ENCODE results near the gene LRRC10B.

The LRRC10B gene

DNA sequence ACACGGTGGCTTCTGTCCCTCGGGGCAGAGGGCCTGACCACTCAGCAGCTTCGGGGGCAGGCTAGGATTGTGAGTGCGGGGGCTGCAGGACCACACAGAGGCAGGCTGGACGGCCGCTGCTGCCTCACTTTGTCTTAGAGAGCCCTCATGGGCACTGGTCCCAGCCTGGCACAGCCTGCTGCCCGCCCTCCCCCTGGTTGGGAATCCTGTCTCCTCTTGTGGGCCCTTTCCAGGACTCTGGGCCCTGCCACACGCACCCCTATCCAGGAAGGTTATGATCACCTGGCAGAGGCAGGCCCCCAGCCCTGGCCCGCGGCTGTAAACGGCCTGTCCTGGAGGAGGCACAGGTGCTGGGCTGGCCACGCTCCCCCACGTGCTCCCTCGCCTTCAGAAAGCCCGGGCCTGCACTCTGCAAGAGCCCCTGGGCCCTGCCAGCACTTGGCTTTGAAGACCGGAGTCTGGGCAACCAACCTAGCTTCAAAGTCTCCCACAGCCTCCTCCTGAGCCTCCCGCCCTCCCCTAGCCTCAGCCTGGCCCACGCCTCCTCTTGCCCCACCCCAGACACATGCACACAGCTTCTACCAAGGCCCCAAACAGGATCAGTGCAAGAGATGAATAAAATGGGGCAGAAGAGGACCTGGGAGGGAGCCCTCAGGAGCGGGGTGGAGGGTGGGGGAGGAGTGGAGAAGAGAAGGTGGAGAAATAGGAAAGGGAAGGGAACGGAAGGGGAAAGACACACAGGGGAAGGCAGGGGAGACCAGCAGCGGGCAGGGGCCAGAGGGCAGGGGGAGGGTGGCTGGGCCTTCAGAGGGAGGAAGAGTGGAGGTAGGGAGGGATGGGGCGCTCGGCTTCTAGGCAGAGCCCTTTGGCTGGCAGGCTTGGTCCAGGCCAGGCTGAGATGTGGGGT is 41.4 kb downstream of the LRRC10B start:
- H3K27me3 Mint-ChIP-seq (ENCODE audit: low read depth), result peaks cover 24% of the 10 kb centered on the region
- H3K4me3 Mint-ChIP-seq, result no peak overlapping the region
- no peak overlapping the region for H3K27ac Mint-ChIP-seq
- H3K4me1 Mint-ChIP-seq (ENCODE audit: low read depth), result peaks cover 4% of the 10 kb centered on the region
- H3K36me3 Mint-ChIP-seq (ENCODE audit: low read depth), result no peaks in the 10 kb centered on the region
- no peaks in the 10 kb centered on the region for H3K9me3 Mint-ChIP-seq

- H3K9me3 Mint-ChIP-seq, result no peaks in the 10 kb centered on the region
Measured at GRCh38 chr11:61550665-61551227, 42.2 kb downstream of the LRRC10B start.

GRCh38 chr11:61551634-61552033 is 43.1 kb downstream of the LRRC10B start:
- H3K27ac Mint-ChIP-seq, result no peak overlapping the region
- H3K4me3 Mint-ChIP-seq, result no peak overlapping the region
- no peaks in the 10 kb centered on the region for H3K36me3 Mint-ChIP-seq (ENCODE audit: low read depth)
- H3K27me3 Mint-ChIP-seq (ENCODE audit: low read depth), result peaks cover 35% of the 10 kb centered on the region
- H3K9me3 Mint-ChIP-seq, result no peaks in the 10 kb centered on the region
- H3K4me1 Mint-ChIP-seq (ENCODE audit: low read depth), result peaks cover 4% of the 10 kb centered on the region

More at GRCh38 chr11:61550665-61551227, 42.2 kb downstream of the LRRC10B start:
- Mint-ChIP-seq H3K36me3 (ENCODE audit: low read depth) (no peaks in the 10 kb centered on the region), H3K27me3 (ENCODE audit: low read depth) (peaks cover 28% of the 10 kb centered on the region), H3K27ac (no peak overlapping the region), H3K4me1 (ENCODE audit: low read depth) (peaks cover 4% of the 10 kb centered on the region), H3K4me3 (no peak overlapping the region)

DNA sequence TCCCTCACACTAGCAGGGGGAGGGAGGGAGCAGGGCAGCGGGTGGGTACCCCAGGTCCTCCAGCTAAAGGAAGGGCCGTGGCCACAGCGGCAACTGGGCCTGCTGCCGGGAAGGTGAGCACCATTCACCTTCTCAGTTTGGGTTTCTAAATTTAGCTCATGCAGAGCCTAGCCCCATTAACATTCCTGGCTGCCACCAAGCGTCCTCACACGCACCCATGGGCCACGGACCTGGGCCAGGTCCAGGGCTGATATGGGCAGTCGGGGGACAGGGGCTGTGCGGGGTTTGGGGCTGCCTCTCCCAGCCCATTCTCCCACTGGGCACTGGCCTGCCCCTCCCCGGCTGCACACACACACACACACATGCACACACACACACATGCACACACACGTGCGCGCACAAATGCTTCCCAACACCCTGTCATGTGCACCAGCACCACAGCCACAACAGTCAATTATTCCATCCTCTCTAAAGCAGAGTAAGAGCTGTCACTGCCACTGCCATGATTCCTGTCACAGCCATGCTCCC is 43.6 kb downstream of the LRRC10B start:
- H3K27me3 Mint-ChIP-seq (ENCODE audit: low read depth), result peaks cover 41% of the 10 kb centered on the region
- no peak overlapping the region for H3K27ac Mint-ChIP-seq
- H3K4me1 Mint-ChIP-seq (ENCODE audit: low read depth), result peaks cover 4% of the 10 kb centered on the region
- H3K4me3 Mint-ChIP-seq, result no peak overlapping the region
- no peaks in the 10 kb centered on the region for H3K9me3 Mint-ChIP-seq
- no peaks in the 10 kb centered on the region for H3K36me3 Mint-ChIP-seq (ENCODE audit: low read depth)

- Mint-ChIP-seq H3K27me3 (ENCODE audit: low read depth) (peaks cover 50% of the 10 kb centered on the region), H3K4me3 (no peak overlapping the region), H3K36me3 (ENCODE audit: low read depth) (no peaks in the 10 kb centered on the region), H3K4me1 (ENCODE audit: low read depth) (peaks cover 4% of the 10 kb centered on the region), H3K9me3 (no peaks in the 10 kb centered on the region), H3K27ac (no peak overlapping the region)
Measured at GRCh38 chr11:61553373-61554171, 45.0 kb downstream of the LRRC10B start.

- Mint-ChIP-seq H3K9me3 (no peaks in the 10 kb centered on the region), H3K27me3 (ENCODE audit: low read depth) (peaks cover 50% of the 10 kb centered on the region), H3K4me3 (no peak overlapping the region), H3K27ac (no peak overlapping the region), H3K36me3 (ENCODE audit: low read depth) (no peaks in the 10 kb centered on the region), H3K4me1 (ENCODE audit: low read depth) (peaks cover 4% of the 10 kb centered on the region)
Measured at GRCh38 chr11:61554172-61554988, 45.8 kb downstream of the LRRC10B start.

- Mint-ChIP-seq H3K4me1 (ENCODE audit: low read depth) (peaks cover 4% of the 10 kb centered on the region), H3K4me3 (no peak overlapping the region), H3K27ac (no peak overlapping the region), H3K27me3 (ENCODE audit: low read depth) (peaks cover 50% of the 10 kb centered on the region), H3K36me3 (ENCODE audit: low read depth) (no peaks in the 10 kb centered on the region), H3K9me3 (no peaks in the 10 kb centered on the region)
Measured at GRCh38 chr11:61555051-61555969, 46.8 kb downstream of the LRRC10B start.

GRCh38 chr11:61555978-61556377 is 47.4 kb downstream of the LRRC10B start:
- Mint-ChIP-seq H3K9me3 (no peaks in the 10 kb centered on the region), H3K36me3 (ENCODE audit: low read depth) (no peaks in the 10 kb centered on the region), H3K27ac (no peak overlapping the region), H3K27me3 (ENCODE audit: low read depth) (peaks cover 50% of the 10 kb centered on the region), H3K4me1 (ENCODE audit: low read depth) (peaks cover 4% of the 10 kb centered on the region), H3K4me3 (no peak overlapping the region)

- Mint-ChIP-seq H3K4me3 (no peak overlapping the region), H3K36me3 (ENCODE audit: low read depth) (no peaks in the 10 kb centered on the region), H3K27ac (no peak overlapping the region), H3K27me3 (ENCODE audit: low read depth) (peaks cover 50% of the 10 kb centered on the region), H3K4me1 (ENCODE audit: low read depth) (peaks cover 4% of the 10 kb centered on the region), H3K9me3 (no peaks in the 10 kb centered on the region)
Measured at GRCh38 chr11:61556621-61557020, 48.1 kb downstream of the LRRC10B start.

Data from T-helper 1 cell treated with Interleukin-12 subunit alpha and Interleukin-12 subunit beta and Interleukin-4 antibody, amounts not matched to agents 30 μg/mL and 1 μg/mL, for 36 hours (primary cell).